HEK293 (cell line): Measurements from ENCODE around the gene LDLRAD4.

Experiments
- REST ChIP-seq: fragments of 450-650 bp; formaldehyde crosslinking; IDR thresholded peaks from 2 replicates; pipeline ENCODE4 v1.5.1; 2016; ENCODE audit warnings: missing biosample characterization, missing genetic modification characterization
- ZNF10 ChIP-seq: fragments of 450-650 bp; formaldehyde crosslinking; IDR thresholded peaks from 2 replicates; pipeline ENCODE4 v1.5.1; 2017; ENCODE audit warnings: missing biosample characterization, missing genetic modification characterization

- TF ChIP-seq REST (tag by site-specific recombination) (no peak), ZNF10 (tag by site-specific recombination) (no peak)
Measured at GRCh38 chr18:13485182-13485581, 266.6 kb downstream of the LDLRAD4 start.
